A204.1 (cell line): ENCODE data around the gene KCNIP3.

Experiments
- FAIRE-seq: peaks from 2 replicates; lab custom pipeline; 2012; peaks lifted over from hg19 to GRCh38; lab: Jason Lieb, UNC

Gene KCNIP3

DNA sequence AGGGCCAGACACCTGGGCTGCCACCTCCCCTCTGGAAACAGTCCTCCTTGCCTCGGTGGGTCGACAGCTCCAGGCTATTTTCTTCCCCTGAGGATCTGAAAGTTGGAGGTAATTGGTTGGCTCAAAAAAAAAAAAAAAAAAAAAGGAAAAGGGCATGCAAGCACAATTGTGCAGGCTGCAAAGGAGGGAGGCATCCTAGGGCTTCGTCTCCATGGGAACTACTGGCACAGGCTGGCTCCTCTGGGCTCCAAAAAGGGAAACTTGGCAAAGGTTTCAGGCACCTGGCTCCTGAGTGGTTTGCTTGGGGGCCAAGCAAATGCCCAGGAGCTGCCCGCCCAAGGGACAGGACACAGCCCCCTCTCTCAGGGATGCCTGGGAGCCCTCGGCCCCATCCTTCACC is 1.1 kb upstream of the KCNIP3 start:
- FAIRE-seq, result no peak

GRCh38 chr2:95297639-95298395 is 670 bp downstream of the KCNIP3 start:
- no peak for FAIRE-seq

GRCh38 chr2:95298486-95299111 is 1.5 kb downstream of the KCNIP3 start:
- no peak for FAIRE-seq

GRCh38 chr2:95299961-95300360 is 2.8 kb downstream of the KCNIP3 start:
- no peak for FAIRE-seq

DNA sequence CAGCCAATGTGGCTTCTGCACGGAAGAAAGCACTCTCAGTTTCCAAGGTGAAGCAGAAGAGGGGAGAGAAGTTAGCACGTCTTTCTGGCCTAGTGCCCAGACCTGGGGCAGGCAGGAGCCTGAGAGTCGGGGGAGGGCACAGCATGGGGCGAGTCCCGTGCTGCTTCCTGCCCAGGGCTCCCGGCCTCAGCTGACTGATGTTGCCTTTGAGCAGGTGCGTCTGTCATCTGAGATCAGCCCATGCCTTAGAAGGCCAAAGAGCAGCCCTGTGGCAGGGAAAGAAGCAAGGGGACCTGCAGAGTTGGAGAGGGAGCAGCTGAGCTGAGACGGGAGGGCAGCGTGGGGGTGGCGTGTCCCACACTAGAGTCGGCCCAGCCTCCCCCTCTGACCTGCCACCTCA is 3.3 kb downstream of the KCNIP3 start:
- FAIRE-seq, result no peak

GRCh38 chr2:95301186-95301585 is 4.0 kb downstream of the KCNIP3 start:
- FAIRE-seq, result no peak

DNA sequence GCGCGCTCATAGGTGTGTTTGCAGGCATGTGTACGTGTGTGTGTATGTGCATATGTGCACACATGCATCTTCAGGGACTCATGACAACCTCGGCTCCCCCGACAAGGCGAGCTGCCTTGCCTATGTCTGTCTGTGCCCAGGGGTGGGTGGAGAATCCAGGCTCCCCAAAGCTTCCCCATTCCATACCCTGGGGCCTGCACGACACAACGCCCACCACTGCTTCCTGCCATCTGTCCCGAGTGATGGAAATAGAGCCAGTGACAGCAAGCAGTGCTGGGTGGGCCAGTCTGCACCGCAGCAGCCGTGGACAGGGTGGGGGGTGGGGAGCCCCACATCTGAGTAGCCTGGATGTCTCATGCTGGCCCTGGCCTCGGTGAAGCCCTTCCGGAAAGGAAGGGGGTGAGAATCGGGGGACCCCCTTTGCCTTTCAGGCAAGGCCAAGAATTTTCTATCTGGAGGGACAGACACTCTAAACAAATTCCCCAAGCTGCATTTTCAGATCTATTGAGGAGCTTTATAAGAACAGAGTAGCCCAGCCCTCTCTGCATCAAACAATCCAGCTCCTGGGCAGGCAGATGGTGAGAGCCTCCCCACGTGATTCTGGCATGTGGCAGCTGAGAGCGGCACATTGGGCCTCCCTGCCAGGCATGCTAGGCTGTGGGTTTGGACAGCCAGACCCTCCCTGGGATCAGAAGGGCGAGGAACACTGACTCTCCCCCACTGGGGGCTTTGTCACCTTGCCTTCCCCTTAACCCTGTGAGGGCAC is 4.9 kb downstream of the KCNIP3 start:
- no peak for FAIRE-seq

GRCh38 chr2:95303191-95303919 is 6.2 kb downstream of the KCNIP3 start:
- no peak for FAIRE-seq

- FAIRE-seq, result no peak
These were observed 8.4 kb downstream of the KCNIP3 start for GRCh38 chr2:95305380-95306061.

GRCh38 chr2:95306336-95306895 is 9.3 kb downstream of the KCNIP3 start:
- no peak for FAIRE-seq

DNA sequence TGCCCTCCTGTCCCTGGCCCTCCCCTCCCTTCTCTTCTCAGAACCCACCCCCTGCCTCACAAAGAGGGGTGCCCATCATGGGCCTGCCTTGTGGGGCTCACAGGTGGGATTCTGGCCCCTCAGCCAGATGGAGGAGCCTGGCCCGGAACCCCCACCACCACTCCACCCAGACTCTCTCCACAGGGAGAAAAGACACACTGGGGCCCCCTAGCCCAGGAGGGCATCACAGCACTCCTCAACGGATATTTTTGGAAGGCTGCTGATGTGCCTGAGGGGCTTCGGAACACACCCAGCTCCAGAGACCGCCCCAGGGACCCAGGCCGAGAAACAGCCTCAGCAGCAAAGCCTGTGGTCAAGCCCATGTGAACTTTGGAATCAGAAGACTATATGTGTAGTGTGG is 9.9 kb downstream of the KCNIP3 start:
- FAIRE-seq, result no peak

- FAIRE-seq, result no peak
These were observed 10.7 kb downstream of the KCNIP3 start for GRCh38 chr2:95307878-95308277.

DNA sequence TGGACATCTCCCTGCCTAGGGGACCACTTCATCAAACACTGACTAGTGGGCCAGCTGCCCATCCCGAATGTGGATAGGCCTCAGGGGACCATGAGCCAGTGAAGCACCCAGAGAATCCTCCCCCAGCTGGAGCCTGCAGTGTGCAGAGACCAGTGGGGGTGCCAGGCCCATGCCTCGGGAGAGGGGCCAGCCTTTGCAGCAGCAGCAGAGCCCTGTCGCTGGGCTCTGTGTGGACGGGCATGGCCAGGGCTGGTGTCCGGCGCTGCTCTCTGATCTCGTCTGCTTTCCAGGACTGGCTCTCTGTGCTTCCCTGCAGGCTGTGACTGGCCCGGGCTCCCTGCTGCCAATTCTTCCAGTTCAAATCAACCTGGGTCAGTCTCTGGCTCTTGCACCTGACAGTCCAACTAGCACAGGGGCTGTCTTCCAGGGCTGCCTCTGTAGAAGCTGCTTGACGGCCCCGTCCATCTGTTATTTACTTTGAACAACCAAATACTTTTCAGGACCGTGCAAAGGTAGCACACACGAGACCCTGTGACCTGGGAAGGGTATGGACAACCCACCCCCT is 11.4 kb downstream of the KCNIP3 start:
- no peak for FAIRE-seq

- FAIRE-seq, result no peak
These were observed 12.5 kb downstream of the KCNIP3 start for GRCh38 chr2:95309599-95309998.

DNA sequence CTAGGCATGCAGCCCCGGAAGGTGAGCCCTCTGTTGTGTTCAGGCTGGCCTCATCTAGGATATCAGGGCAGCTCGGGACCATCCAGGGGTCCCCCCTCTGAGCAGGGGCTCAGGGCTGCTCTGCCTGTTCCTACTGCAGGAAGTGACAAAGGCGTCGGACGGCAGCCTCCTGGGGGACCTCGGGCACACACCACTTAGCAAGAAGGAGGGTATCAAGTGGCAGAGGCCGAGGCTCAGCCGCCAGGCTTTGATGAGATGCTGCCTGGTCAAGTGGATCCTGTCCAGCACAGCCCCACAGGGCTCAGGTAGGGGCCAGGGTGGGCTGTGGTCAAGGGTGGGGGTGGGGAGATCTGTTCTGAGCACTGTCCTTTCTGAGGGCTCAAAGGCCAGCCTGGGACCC is 13.1 kb downstream of the KCNIP3 start:
- no peak for FAIRE-seq

GRCh38 chr2:95310651-95311050 is 13.5 kb downstream of the KCNIP3 start:
- FAIRE-seq, result no peak

DNA sequence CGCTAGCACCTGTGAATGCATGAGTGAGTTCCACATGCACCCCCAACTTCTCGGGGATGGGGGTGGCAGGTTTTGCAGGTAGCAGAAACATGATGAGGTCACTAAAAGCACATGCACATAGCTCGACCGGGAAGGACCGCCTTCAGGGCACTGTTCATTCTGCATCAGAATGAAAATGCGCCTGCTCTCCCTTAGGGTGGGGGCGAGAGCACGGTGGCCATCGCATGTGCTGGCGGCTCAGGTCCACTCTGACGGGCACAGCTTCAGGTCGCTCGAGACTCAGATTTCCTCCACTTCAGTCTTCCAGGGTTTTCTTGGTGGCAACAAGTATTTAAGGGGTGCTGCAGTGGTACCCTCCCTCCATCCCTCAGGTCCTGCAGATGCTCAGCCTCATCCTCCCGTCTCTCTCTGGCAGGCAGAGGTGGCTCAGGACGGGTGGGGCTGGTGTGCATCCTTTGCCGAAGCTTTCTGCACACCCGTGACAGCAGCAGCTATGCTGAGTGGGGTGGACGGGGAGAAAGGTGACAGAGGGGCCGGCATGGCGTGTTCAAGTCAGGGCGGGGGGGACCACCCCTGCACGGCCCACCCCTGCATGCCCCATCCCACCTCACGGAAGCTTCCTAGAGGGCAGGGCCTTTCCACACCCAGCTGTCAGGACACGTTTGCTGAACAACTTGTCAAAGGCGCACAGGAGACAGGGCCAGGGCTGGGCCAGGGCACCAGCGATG is 14.8 kb downstream of the KCNIP3 start:
- FAIRE-seq, result no peak

DNA sequence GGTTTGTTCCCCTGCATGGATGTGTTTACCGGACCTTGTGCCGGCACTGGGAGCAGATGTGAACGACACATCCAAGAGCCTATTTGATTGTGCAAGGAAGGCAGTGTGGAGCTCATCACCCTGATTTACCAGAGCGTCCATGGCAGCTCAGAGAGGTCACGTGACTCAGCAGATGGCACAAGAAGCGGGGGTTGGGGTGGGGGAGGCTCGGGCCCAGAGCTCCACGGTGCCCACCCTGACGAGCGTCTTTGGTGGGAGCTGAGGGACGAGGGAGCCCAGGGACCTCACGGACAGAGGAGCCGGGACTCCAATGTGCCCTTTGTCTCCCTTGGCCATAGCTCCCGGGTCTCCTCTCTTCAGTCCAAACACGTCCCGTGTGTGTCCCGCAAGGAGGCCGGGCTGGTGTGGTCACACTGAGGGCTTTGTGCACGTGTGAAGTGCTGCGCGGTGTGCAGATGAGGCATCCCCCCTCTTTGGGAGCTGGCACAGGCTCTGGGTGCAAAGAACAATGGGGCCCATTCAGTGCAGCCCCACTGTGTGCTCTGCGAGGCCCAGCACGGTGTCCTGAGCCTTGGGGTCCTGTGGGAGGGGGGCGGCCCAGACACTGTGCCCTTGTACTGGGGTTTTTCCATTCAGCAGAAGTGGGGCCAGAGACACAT is 15.5 kb downstream of the KCNIP3 start:
- no peak for FAIRE-seq

DNA sequence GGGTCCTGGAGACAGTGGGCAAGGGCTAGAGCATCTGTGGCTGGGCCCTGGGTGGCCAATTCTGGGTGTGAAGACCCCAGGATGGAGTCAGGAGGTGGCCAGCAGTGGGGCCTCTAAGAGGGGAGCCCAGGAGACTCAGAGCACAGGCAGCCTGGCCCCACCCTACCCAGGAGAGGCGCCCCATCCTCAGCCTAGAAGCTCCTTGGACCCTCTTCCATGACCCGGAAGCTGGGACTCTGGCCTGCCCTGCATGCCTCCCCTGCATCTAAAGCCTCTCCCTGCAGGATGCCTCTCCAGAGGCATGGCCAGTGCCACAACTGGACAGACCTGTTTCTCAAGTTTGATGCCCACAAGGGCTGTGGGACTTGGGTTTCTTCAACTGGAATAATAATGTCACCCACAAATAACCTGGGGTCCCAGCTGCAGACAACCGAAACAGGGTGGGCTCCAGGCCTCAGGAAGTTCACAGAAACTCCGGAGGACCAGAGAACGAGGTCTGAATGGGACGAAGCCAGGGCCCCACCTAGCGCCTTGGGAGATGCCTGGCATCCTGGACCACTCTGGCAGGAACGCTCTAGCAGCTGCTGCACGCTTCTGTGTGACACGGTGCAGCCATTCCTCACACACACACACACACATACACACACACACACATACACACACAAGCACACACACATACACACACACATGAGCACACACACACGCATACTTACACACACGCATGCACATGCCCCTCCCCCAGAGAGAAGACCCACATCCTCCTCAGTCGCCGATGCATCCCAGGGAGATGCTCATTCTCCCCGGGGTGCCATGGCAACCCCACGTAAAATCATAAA is 16.4 kb downstream of the KCNIP3 start:
- no peak for FAIRE-seq
